HG03025 (cell line): ENCODE measurements around the gene CCDC141.
A peak's percentile ranks its signal among the peaks of the same experiment; 100 is the strongest.
"Not testable (repeated sequence)": the region's sequence is repeated elsewhere in the genome, so short reads cannot be mapped to it uniquely, and the experiment has no call there.

Source experiments
- ATAC-seq: cut with Tn5 transposase; IDR thresholded peaks from one replicate; pipeline ENCODE4 v1.9.1; 2021; ENCODE audit warnings: mild to moderate bottlenecking, moderate library complexity; ENCODE audit not compliant: unreplicated experiment, low FRiP score

Gene CCDC141

DNA sequence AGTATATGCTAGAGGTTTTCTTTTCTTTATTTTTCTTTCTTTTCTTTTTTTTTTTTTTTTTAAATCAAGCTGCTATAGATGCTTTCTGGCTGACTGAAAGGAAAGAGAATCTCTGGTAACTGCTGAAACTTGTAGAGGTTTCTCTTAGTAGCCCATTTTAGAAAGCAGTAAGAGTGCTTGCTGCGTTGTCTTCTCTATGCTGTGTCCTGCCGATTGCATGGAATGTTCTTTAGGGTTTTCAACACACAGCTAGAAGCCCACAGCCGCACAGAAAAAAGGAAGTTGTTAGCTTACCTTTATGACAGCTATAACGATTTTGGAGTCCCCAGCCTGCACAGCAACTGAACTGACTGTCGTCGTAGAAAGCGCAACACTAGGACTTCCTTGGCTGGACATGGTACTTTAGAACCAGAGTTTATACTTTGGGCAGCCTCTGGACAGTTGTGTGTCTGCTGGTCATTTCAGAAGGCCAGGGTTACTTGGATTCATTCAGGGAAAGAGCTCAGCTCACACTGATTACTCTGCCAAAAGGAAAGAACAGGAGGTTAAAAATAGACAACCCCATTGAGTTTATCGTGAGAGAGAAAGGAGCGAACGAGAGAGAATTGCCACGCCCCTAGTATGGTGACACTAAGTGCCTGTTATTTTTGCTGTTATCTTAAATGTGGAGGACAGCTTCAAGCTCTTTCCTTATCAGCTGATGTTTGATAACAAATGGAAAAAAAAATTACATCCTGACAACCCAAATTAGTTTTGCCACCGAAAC is at the start of gene CCDC141:
CCDC141 (minus strand) TSS at position 592 of the 766 bp plus-strand sequence; CDS start at position 396, 196 bp downstream.
- ATAC-seq = peak; percentile 76

GRCh38 chr2:179098080-179098689 is 48.2 kb upstream of the CCDC141 start:
- ATAC-seq = peak; percentile 43

GRCh38 chr2:179097131-179097530 is 47.2 kb upstream of the CCDC141 start:
- ATAC-seq = no peak

DNA sequence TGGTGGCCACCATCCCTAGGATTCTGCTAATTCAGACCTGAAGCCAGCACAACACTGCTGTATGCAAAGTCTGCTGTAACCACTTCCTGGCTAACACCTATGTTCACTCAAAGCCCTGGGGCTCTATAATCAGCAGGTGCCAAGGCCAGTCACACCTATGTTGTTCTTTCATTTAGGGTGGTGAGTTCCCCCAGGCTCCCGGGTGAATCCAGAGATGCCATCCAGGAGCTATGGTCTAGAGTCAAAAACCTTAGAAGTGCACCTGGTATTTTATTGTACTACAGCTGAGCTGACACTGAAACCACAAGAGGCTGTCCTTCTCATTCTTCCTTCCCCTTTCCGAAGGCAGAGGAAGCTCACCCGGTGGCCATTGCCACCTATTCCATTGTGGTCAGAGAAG is 46.2 kb upstream of the CCDC141 start:
- peak; percentile 97 for ATAC-seq

DNA sequence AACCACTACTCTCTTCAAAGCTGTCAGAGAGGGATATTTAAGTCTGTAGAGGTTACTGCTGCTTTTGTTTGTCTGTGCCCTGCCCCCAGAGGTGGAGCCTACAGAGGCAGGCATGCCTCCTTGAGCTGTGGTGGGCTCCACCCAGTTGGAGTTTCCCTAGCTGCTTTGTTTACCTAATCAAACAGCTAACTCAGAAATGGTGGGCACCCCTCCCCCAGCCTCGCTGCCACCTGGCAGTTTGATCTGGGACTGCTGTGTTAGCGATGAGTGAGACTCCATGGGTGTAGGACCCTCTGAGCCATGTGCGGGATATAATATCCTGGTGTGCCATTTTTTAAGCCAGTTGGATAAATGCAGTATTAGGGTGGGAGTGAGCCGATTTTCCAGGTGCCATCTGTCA is 43.0 kb upstream of the CCDC141 start:
- ATAC-seq = not testable (repeated sequence)

DNA sequence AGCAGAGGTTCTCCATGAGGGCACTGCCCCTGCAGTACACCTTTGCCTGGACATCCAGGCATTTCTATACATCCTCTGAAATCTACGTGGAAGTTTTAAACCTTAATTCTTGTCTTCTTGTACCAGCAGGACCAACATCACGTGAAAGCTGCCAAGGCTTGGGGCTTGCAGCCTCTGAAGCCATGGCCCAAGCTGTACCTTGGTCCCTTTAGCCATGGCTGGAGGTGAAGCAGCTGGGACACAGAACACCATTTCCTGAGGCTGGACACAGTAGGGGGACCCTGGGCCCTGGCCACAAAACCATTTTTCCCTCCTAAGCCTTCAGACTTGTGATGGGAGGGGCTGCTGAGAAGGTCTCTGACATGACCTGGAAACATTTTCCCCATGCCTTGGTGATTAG is 32.8 kb upstream of the CCDC141 start:
- no peak for ATAC-seq

- ATAC-seq = no peak
Observed at GRCh38 chr2:179081954-179082353, 32.0 kb upstream of the CCDC141 start.

- no peak for ATAC-seq
Observed at GRCh38 chr2:179072527-179072926, 22.6 kb upstream of the CCDC141 start.

DNA sequence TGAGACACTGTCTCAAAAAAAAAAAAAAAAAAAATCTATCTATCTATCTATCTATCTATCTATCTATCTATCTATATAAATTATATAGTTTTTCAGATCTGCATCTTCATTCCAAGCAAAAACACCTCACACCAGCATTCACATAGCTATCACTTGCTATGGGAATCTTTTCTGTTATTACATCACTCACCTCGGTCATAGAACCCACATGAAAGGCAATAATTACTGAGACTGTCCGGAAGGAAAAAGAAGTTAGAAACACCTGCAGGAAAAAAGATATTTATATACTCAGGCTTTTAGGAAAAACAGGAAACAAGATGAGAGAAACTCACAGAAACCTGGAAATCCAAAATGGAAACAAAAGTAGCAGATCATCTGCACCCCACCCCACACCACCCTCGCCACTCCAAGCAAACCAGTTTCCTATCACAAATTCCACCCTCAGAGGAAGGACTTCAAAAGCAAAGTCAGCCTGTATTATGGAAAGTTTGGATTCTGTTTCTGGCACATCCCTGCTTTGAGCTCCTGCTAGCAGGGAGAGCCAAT is 21.9 kb upstream of the CCDC141 start:
- ATAC-seq = no peak

- no peak for ATAC-seq
Observed at GRCh38 chr2:179070895-179071294, 21.0 kb upstream of the CCDC141 start.

DNA sequence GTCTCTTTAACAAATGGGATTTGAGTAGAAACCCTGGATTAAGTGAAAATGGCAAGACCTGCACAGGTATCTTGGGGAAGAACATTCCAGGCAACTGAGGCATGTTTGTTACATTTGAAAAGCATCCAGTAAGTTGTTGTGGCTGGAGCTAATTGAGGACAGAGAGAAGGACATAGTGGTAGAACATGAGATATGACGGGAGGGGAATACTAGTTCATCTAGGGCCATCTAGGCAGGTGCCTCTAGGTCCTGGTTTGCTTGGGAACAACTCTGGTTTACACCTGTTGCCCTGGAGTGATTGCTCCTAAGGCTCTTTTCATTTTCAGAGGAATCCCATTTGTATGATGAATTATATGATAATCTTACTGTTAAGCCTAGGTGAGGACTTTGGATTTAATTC is 19.7 kb upstream of the CCDC141 start:
- no peak for ATAC-seq

DNA sequence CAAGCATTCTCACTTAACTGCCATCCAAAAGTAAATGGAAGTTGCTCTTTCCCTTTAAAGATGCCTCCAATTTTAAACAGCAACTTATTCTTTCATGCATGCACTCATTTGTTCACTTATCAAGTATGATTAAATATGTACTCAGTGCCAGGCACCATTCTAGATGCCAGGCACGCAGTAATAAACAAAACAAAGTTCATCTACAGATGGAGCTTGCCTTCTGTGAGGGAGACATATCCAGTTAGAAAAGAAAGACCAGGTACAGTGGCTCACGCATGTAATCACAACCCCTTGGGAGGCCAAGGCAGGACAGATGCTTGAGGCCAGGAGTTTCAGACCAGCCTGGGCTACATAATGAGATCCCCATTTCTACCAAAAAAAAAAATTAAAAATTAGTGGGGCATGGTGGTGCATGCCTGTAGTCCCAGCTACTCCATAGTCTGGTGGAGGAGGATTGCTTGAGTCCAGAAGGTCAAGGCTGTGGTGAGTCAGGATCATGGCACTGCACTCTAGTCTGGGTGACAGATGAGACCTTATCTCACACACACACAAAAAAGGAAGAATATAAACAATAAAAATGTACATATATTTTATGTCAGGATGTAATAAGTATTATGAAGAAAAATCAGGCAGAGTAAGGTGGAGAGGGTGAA is 19.2 kb upstream of the CCDC141 start:
- ATAC-seq = no peak

GRCh38 chr2:179059026-179059700 is 9.2 kb upstream of the CCDC141 start:
- ATAC-seq = peak; percentile 71

- no peak for ATAC-seq
Observed at GRCh38 chr2:179057737-179058136, 7.8 kb upstream of the CCDC141 start.

GRCh38 chr2:179053568-179053967 is 3.6 kb upstream of the CCDC141 start:
- ATAC-seq = not testable (repeated sequence)

- no peak for ATAC-seq
Observed at GRCh38 chr2:179051250-179051649, 1.3 kb upstream of the CCDC141 start.

GRCh38 chr2:179050755-179051154 is 818 bp upstream of the CCDC141 start:
- no peak for ATAC-seq

GRCh38 chr2:179049203-179049545 is 763 bp downstream of the CCDC141 start:
- peak; percentile 37 for ATAC-seq

- no peak for ATAC-seq
Observed at GRCh38 chr2:179048099-179048498, 1.8 kb downstream of the CCDC141 start.

DNA sequence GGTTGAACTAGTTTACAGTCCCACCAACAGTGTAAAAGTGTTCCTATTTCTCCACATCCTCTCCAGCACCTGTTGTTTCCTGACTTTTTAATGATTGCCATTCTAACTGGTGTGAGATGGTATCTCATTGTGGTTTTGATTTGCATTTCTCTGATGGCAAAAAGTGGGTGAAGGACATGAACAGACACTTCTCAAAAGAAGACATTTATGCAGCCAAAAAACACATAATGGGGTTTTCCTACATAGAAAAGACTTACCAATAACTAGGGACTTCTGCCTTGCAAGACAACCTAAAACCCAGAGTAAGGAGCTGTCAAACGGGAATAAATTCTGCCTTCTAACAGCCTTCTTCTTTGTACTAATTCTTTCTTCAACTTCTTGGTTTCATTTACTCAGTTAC is 4.3 kb downstream of the CCDC141 start:
- not testable (repeated sequence) for ATAC-seq

DNA sequence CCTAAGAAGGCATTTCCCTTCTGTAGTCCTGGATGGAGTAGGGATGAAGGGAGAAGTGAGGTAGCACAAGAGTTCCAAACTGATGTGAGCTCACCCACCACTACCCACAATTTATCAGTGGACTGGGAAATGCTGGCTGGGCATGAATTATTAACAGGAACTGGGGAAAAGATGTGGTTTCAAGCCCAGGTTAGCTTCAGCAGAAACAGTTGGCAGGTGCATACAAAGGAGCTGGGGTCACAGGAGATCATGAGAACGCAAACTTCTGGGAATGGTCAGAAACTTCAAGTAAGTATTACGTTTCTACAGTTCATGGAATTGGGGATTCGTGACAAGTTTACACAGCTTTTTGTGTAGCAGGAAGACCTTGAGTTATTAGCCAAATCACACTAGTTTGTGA is 5.4 kb downstream of the CCDC141 start:
- ATAC-seq = no peak
